Liver (tissue), 9 donors: ENCODE results near the gene CCT7. TPM values are rescaled to one million over a fixed set of nuclear protein-coding genes. Genes with fewer than 3 reads are reported as not detected.

Source experiments
- DNase-seq: peaks from one replicate; pipeline ENCODE4 v3.0.0-alpha.2; 2017; ENCODE audit warnings: low spot score
- H3K27ac ChIP-seq, 2 donors: one replicate each; pipeline ENCODE4 v1.7.0; 2013; ENCODE audit warnings: inconsistent platforms in 2 of 2, low read length in 2 of 2, control low read depth in 1 of 2, low read depth in 1 of 2, mild to moderate bottlenecking in 1 of 2
- H3K27me3 ChIP-seq, 4 donors: one replicate each; pipeline versions ENCODE4 v1.6.1 to v1.7.0; 2013; ENCODE audit warnings: low read length in 3 of 4, inconsistent platforms in 1 of 4, mild to moderate bottlenecking in 1 of 4, moderate library complexity in 1 of 4; ENCODE audit not compliant: control insufficient read depth in 4 of 4, insufficient read depth in 4 of 4
- H3K36me3 ChIP-seq, 4 donors: one replicate each; pipeline versions ENCODE4 v1.6.1 to v1.7.0; 2013; ENCODE audit warnings: low read length in 3 of 4, mild to moderate bottlenecking in 3 of 4, low read depth in 1 of 4, moderate library complexity in 1 of 4; ENCODE audit not compliant: control insufficient read depth in 4 of 4, insufficient read depth in 3 of 4
- H3K4me1 ChIP-seq, 4 donors: one replicate each; pipeline versions ENCODE4 v1.6.1 to v1.7.0; 2013; ENCODE audit warnings: low read length in 3 of 4, mild to moderate bottlenecking in 3 of 4, moderate library complexity in 1 of 4; ENCODE audit not compliant: control insufficient read depth in 4 of 4, insufficient read depth in 4 of 4
- H3K4me3 ChIP-seq, 3 donors: one replicate each; pipeline versions ENCODE4 v1.6.1 to v1.7.0; 2013; ENCODE audit warnings: low read length in 3 of 3, control low read depth in 1 of 3, low read depth in 1 of 3, mild to moderate bottlenecking in 1 of 3
- H3K9ac ChIP-seq, 2 donors: one replicate each; pipeline ENCODE4 v1.7.0; 2013; ENCODE audit warnings: low read length in 2 of 2, mild to moderate bottlenecking in 2 of 2, moderate library complexity in 2 of 2, control low read depth in 1 of 2, low read depth in 1 of 2
- H3K9me3 ChIP-seq, 4 donors: one replicate each; pipeline versions ENCODE4 v1.6.1 to v1.7.0; 2013; ENCODE audit warnings: low read length in 3 of 4; ENCODE audit not compliant: control insufficient read depth in 4 of 4
- ATF3 ChIP-seq: IDR thresholded peaks from 2 replicates; pipeline ENCODE4 v1.6.1; 2016; ENCODE audit warnings: antibody characterized with exemption
- CTCF ChIP-seq: fragments of 150-350 bp; IDR thresholded peaks from 2 replicates; pipeline ENCODE4 v1.5.1; 2017; ENCODE audit warnings: improper control_type of control experiment, low read depth, low read length; ENCODE audit not compliant: missing input control
- EGR1 ChIP-seq, 2 donors: IDR thresholded peaks; 2 replicates each; pipeline ENCODE4 v1.6.1; 2016 to 2018; ENCODE audit warnings: antibody characterized with exemption in 2 of 2, low read depth in 2 of 2
- FOXA1 ChIP-seq: IDR thresholded peaks from 2 replicates; pipeline ENCODE4 v1.6.1; 2016; ENCODE audit warnings: antibody characterized with exemption
- FOXA2 ChIP-seq: IDR thresholded peaks from 2 replicates; pipeline ENCODE4 v1.6.1; 2016; ENCODE audit warnings: antibody characterized with exemption
- GABPA ChIP-seq, 2 donors: IDR thresholded peaks in 1 of 2; conservative IDR thresholded peaks in 1 of 2; 2 replicates each; pipeline ENCODE4 v1.6.1; 2016; ENCODE audit warnings: antibody characterized with exemption in 2 of 2, mild to moderate bottlenecking in 1 of 2, moderate library complexity in 1 of 2
- HNF4A ChIP-seq, 2 donors: conservative IDR thresholded peaks; 2 replicates each; pipeline ENCODE4 v1.6.1; 2016; ENCODE audit warnings: antibody characterized with exemption in 2 of 2, mild to moderate bottlenecking in 2 of 2
- JUND ChIP-seq, 2 donors: IDR thresholded peaks; 2 replicates each; pipeline ENCODE4 v1.6.1; 2016; ENCODE audit warnings: antibody characterized with exemption in 2 of 2
- MAX ChIP-seq: IDR thresholded peaks from 2 replicates; pipeline ENCODE4 v1.6.1; 2016; ENCODE audit warnings: antibody characterized with exemption
- NR2F2 ChIP-seq: IDR thresholded peaks from 2 replicates; pipeline ENCODE4 v1.6.1; 2016; ENCODE audit warnings: antibody characterized with exemption
- RAD21 ChIP-seq, 2 donors: IDR thresholded peaks; 2 replicates each; pipeline ENCODE4 v1.6.1; 2016; ENCODE audit warnings: antibody characterized with exemption in 2 of 2, mild to moderate bottlenecking in 2 of 2
- REST ChIP-seq: IDR thresholded peaks from 2 replicates; pipeline ENCODE4 v1.6.1; 2016; ENCODE audit warnings: antibody characterized with exemption, mild to moderate bottlenecking
- RXRA ChIP-seq, 2 donors: IDR thresholded peaks; 2 replicates each; pipeline ENCODE4 v1.6.1; 2017 to 2018; ENCODE audit warnings: antibody characterized with exemption in 2 of 2, mild to moderate bottlenecking in 1 of 2
- SP1 ChIP-seq: IDR thresholded peaks from 2 replicates; pipeline ENCODE4 v1.6.1; 2018; ENCODE audit warnings: antibody characterized with exemption, mild to moderate bottlenecking
- TAF1 ChIP-seq: conservative IDR thresholded peaks from 2 replicates; pipeline ENCODE4 v1.6.1; 2016; ENCODE audit warnings: antibody characterized with exemption, mild to moderate bottlenecking
- YY1 ChIP-seq: IDR thresholded peaks from 2 replicates; pipeline ENCODE4 v1.6.1; 2016; ENCODE audit warnings: antibody characterized with exemption, mild to moderate bottlenecking
- ZBTB33 ChIP-seq: IDR thresholded peaks from 2 replicates; pipeline ENCODE4 v1.6.1; 2016; ENCODE audit warnings: antibody characterized with exemption
- WGBS: extraction: QIAGEN DNeasy Blood & Tissue Kit; methylation state at CpG from one replicate; pipeline ENCODE4 v1.1.7; 2013; 5-methylcytosine and 5-hydroxymethylcytosine counted together
- polyA plus RNA-seq, 2 donors: library from polyadenylated mRNA; stranded (reverse) in 1 of 2; unstranded in 1 of 2; fragments of 200-250 nt in 1 of 2; fragments of >200 nt in 1 of 2; fragmentation: Nextera tagmentation in 1 of 2; extraction: Ambion mirVana in 1 of 2; gene quantifications; one replicate each; pipeline versions ENCODE4 v1.2.1 to v1.2.3, GENCODE V29; 2013 to 2015
- total RNA-seq, 2 donors: library from RNA; depleted of rRNA; stranded (reverse); fragments of >200 nt; gene quantifications; one replicate each; pipeline ENCODE4 v1.2.3, GENCODE V29; 2014
- donor health status: healthy.
- donor health status: healthy.
- donor health status: healthy.
- donor health status: healthy.
- donor health status: healthy.

Gene CCT7
- total and polyA plus RNA-seq, 4 donors = 83.7 to 115 (median 101) TPM

GRCh38 chr2:73244580-73244979 lies 10.5 kb downstream of the CCT7 start:
- H3K27me3 ChIP-seq = no peaks in the 10 kb centered on the region
- no peaks in the 10 kb centered on the region for H3K9me3 ChIP-seq
- H3K4me1 ChIP-seq = no peaks in the 10 kb centered on the region
- H3K4me3 ChIP-seq = no peak overlapping the region
- peaks cover 19 to 82% (median 71%) of the 10 kb centered on the region in 4 donors for H3K36me3 ChIP-seq
- 94% methylated on average over 3 of the region's 3 CpGs for WGBS
- no peak overlapping the region for H3K9ac ChIP-seq
- H3K27ac ChIP-seq = no peak overlapping the region
- no peak for DNase-seq
- TF ChIP-seq RAD21 (IDR thresholded peaks at IDR 0.05) (no peak), MAX (no peak), TAF1 (no peak), REST (no peak), ZBTB33 (no peak), CTCF (no peak), RXRA (IDR thresholded peaks at IDR 0.05) (no peak), NR2F2 (no peak), YY1 (no peak), JUND (IDR thresholded peaks at IDR 0.05) (no peak), ATF3 (no peak)

- Histone ChIP-seq H3K4me3 (no peak overlapping the region), H3K9ac (no peak overlapping the region), H3K27me3 (no peaks in the 10 kb centered on the region), H3K9me3 (no peaks in the 10 kb centered on the region), H3K4me1 (no peaks in the 10 kb centered on the region), H3K27ac (no peak overlapping the region), H3K36me3 (peaks cover 20 to 95% (median 78%) of the 10 kb centered on the region in 4 donors)
- WGBS = 83% methylated on average over 3 of the region's 3 CpGs
- DNase-seq = no peak
- TF ChIP-seq HNF4A (conservative IDR thresholded peaks at IDR 0.05) (no peak), SP1 (no peak), FOXA1 (no peak), RAD21 (IDR thresholded peaks at IDR 0.05) (no peak), TAF1 (no peak), EGR1 (IDR thresholded peaks at IDR 0.05; ENCODE audit: low read depth in 2 of 2) (no peak), RXRA (IDR thresholded peaks at IDR 0.05) (no peak), REST (no peak), JUND (IDR thresholded peaks at IDR 0.05) (no peak), YY1 (no peak), CTCF (no peak), ATF3 (no peak), GABPA (IDR thresholded peaks at IDR 0.05 in 1 of 2, conservative IDR thresholded peaks at IDR 0.05 in 1 of 2) (no peak), FOXA2 (no peak), NR2F2 (no peak)
These were observed 12.7 kb downstream of the CCT7 start for GRCh38 chr2:73246850-73247249.
